GM06990 (cell line): ENCODE measurements around the gene NDUFAF3.

ENCODE experiments used
- DNase-seq: peaks from one replicate; pipeline ENCODE4 v3.0.0-alpha.2; 2011; ENCODE audit not compliant: insufficient read length; ENCODE audit errors: extremely low read depth
- H3K27me3 ChIP-seq: replicated peaks from 2 replicates; pipeline ENCODE4 v1.6.0; 2011; ENCODE audit warnings: low read length; ENCODE audit not compliant: control insufficient read depth, insufficient read depth
- H3K36me3 ChIP-seq: 2 replicates; pipeline ENCODE4 v1.5.1; 2011; ENCODE audit warnings: low read length; ENCODE audit not compliant: control insufficient read depth, insufficient read depth
- H3K4me3 ChIP-seq: replicated peaks from 2 replicates; pipeline ENCODE4 v1.5.1; 2011; ENCODE audit warnings: low read depth, mild to moderate bottlenecking, control low read depth, low read length
- TF ChIP-seq, protein P1 (sequence below): IDR thresholded peaks from 2 replicates; pipeline ENCODE4 v1.5.1; 2011; ENCODE audit warnings: low read length, control low read depth, mild to moderate bottlenecking, inconsistent platforms; ENCODE audit not compliant: insufficient read depth, poor library complexity, severe bottlenecking

NDUFAF3 gene

DNA sequence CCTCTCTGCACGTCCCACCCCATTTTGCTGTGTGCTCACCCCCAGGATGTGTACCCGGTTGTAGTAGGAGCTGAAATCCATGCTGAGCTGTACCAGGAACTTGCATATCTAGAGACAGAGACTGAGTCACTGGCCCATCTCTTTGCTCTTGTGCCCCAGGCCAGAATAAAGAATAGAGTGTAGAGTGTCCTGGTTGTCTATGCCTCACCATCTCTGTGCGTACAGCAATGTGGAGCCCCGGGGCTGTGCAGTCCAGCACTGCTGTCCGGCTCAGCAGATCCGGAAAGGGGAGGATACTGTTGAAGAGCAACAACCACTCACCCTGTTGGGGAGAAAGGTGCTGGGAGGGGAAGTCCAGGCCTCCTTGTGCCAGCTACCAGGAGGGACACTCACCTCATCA is 6.2 kb upstream of the NDUFAF3 start:
- no peak for DNase-seq
- TF ChIP-seq, protein P1, sequence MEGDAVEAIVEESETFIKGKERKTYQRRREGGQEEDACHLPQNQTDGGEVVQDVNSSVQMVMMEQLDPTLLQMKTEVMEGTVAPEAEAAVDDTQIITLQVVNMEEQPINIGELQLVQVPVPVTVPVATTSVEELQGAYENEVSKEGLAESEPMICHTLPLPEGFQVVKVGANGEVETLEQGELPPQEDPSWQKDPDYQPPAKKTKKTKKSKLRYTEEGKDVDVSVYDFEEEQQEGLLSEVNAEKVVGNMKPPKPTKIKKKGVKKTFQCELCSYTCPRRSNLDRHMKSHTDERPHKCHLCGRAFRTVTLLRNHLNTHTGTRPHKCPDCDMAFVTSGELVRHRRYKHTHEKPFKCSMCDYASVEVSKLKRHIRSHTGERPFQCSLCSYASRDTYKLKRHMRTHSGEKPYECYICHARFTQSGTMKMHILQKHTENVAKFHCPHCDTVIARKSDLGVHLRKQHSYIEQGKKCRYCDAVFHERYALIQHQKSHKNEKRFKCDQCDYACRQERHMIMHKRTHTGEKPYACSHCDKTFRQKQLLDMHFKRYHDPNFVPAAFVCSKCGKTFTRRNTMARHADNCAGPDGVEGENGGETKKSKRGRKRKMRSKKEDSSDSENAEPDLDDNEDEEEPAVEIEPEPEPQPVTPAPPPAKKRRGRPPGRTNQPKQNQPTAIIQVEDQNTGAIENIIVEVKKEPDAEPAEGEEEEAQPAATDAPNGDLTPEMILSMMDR: no peak
- Histone ChIP-seq H3K4me3 (no peak overlapping the region), H3K36me3 (peaks cover 42% of the 10 kb centered on the region), H3K27me3 (no peaks in the 10 kb centered on the region)

DNA sequence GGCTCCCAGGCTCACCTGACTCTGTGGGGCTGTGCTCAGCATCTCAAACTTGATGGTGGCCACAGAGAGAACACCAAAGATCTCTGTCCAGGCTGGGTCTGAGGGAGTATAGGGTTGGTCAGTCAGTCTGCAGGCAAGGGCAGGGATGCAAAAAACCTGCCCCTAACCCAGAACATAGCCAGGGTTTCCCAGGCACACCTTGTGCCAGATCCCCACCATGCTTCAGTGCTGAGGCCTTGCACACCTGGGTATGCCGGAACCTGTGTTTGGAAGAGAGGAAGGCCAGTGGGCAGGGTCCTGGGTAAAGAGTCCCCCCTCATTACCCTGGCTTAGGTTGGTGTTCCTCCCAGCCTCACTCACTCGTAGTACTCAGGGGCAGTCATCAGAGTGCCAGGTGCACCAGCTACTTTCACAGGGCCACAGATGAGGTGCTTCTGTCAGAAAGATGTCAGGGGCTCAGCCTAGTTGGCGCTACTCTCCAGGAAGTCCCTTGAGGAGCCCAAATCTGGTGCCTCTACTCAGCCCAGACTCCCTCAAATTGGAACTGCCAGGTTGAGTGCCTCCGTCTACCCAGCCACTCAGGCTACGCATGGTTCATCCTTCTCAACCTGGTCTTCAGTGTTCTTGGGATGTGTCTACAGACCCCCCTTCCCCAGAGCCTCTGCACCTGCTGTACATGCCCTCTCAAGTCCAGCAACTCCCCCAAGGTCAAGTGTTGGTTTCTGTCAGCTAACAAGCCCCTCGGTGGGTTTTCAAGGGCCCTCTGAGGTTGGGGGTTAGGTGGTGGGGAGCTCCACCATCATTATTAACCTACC is 5.3 kb upstream of the NDUFAF3 start:
- H3K4me3 ChIP-seq: no peak overlapping the region
- TF ChIP-seq, protein P1: no peak
- no peaks in the 10 kb centered on the region for H3K27me3 ChIP-seq
- DNase-seq: no peak
- peaks cover 41% of the 10 kb centered on the region for H3K36me3 ChIP-seq

DNA sequence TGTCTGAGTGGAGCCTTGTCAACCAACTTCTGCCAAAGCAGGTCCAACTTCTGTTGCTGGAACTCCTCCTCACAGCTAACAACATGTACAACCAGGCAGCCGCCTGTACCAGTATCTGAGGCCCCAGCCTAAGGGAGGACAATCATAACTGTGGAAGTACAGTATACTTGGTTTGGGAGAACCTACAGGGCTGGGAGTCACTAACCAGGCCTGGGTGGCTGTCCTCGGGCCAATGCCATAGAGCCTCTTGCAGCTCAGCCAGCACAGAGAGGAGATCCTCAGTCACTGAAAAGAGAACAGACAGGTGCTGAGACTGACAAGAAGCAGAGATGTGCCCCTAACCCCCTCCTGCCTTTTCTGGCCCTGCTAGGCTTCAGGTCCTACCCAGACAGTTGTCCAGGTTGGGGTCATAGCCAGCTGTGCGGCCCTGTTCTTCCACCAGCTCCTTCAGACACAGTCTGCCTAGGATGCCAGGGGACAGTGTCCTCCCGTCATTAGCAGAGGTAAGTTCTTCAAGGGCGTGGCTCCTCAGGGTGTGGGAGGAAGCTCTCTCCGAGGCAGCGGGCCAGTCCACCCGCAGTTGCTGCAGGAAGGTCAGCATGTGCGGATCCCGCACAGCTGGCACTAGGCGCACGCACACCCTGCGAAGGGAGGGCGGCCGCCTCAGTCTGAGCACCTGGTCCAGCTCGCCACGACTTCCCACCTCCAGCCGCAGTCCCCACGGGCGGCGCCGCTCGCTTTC is 4.5 kb upstream of the NDUFAF3 start:
- H3K4me3 ChIP-seq: peak overlapping the region; percentile 95
- DNase-seq: no peak
- H3K36me3 ChIP-seq: peaks cover 33% of the 10 kb centered on the region
- H3K27me3 ChIP-seq: no peaks in the 10 kb centered on the region
- TF ChIP-seq, protein P1: no peak

DNA sequence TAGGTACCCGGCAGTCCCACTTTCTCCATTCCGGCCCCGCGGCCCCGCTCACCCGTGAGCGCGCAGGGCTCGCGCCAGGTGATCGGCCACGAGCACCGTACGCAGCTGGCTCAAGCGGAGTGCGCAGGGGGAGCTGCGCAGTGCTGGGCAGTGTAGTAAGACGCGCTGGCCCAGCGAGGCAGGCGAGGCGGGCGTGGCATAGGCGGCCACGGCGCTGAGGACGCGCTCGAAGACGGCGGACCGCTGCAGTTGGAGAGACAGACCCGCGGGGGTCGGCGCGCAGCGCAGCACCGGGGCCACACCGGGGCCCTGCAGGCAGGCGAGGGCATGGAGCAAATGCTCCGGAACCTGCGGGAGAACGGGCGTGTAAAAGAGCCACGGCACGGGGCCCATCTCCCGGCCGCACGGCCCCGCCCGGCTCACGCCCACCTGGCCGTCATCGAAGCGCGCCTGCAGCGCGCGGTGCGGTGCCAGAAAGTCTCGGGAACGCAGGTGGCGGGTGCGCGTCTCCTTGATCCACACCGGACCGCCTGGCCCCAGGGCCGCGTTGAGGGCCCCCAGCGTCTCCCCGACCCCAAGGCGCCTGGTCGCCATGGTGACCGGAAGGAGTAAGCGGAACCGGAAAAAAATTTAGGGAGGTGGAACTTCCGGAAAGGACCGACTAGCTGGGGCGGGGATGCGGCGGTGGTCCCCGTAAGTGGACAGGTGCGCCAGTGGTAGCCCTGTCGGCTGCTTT is 3.8 kb upstream of the NDUFAF3 start, which contains the start of gene DALRD3:
Gene DALRD3 (minus strand): TSS at position 610 of the 736 bp plus-strand sequence. CDS start 16 bp downstream, at position 594.
- TF ChIP-seq, protein P1: no peak
- H3K4me3 ChIP-seq: peak within 1 kb of the TSS; percentile 95
- peaks cover 30% of the 10 kb centered on the region for H3K36me3 ChIP-seq
- peak; percentile 81 for DNase-seq
- no peaks in the 10 kb centered on the region for H3K27me3 ChIP-seq

DNA sequence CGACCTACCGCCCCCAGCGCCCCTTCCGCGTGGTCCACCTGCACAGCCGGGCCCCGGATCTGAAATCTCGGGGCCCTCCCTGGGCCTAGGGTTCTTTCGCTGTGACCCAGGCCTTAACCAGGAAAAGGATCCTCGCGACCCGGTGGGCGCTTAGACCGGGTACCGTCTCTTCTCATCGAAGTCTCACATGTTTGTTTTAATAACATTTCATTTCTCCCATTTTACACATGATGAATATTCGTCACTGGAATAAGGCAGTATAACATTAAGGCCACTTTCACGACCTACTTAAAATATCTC is 3.3 kb upstream of the NDUFAF3 start:
- Histone ChIP-seq H3K4me3 (peak overlapping the region; percentile 95), H3K36me3 (peaks cover 28% of the 10 kb centered on the region), H3K27me3 (no peaks in the 10 kb centered on the region)
- TF ChIP-seq, protein P1: no peak
- no peak for DNase-seq
